GM10847 (cell line): ENCODE data around the gene PLPPR1.

Source experiments
- POLR2A ChIP-seq: IDR thresholded peaks from 2 replicates; pipeline ENCODE4 v1.6.1; 2011; ENCODE audit not compliant: insufficient read length; ENCODE audit errors: extremely low read depth

PLPPR1 gene

GRCh38 chr9:101326501-101326900 lies 298.0 kb downstream of the PLPPR1 start:
- TF ChIP-seq POLR2A = no peak

- TF ChIP-seq POLR2A = no peak
These were observed 303.8 kb downstream of the PLPPR1 start for GRCh38 chr9:101332362-101332761.

DNA sequence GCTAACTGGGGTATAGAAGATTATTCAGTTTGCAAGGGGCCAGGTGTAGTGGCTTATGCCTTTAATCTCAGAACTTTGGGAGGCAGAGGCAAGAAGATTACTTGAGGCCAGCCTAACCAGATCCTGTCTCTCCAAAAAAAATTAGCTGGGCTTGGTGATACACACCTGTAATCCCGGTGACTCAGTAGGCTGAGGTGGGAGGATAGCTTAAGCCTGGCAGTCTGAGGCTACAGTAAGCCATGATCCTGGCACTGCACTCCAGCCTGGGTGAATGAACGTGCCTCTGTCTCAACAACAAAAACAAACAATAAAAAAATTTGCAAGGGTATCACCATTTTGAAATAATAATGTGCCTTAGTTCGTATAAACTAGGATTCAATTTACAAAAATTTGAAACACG lies 305.0 kb downstream of the PLPPR1 start:
- TF ChIP-seq POLR2A = no peak

- no peak for TF ChIP-seq POLR2A
These were observed 305.6 kb downstream of the PLPPR1 start for GRCh38 chr9:101333926-101334702.

- TF ChIP-seq POLR2A = no peak
These were observed 307.6 kb downstream of the PLPPR1 start for GRCh38 chr9:101336091-101336490.

DNA sequence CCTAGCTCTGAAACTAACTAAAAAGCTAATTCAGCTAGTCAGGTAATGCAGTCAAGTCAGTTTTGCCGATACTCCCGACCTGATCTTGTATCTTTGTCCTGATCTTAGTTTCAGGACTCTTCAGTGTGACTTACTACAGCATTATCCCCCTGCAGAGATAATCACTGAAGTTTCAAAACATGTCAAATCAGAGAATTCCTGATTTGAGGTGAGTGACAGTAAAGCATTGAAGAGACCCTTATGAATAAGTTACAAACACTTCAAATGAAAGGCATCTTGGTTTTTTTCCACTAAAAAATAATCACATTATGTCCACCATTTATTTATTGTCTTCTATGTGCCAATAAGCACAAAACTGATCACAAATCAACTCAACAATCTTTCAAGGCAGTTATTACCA lies 308.7 kb downstream of the PLPPR1 start:
- no peak for TF ChIP-seq POLR2A

- TF ChIP-seq POLR2A = no peak
These were observed 313.4 kb downstream of the PLPPR1 start for GRCh38 chr9:101341958-101342357.

DNA sequence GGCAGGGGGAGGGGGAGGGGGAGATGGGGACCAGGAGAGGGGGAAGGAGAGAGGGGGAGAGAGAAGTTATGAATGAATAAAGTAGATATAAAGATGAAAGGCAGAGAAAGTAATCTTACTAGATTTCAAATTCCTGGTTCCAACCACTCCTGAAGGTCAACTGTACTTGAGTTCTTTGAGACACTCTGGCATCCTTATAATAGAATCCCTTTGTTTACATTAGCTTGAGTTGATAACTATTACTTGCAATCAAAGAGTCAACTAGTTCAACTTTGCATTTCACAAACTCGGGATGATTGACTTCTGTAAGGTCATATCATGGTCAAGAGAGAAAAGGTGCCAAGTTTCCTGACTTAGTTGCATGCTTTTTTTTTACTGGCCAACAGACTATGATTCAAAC lies 314.1 kb downstream of the PLPPR1 start:
- TF ChIP-seq POLR2A = no peak

- TF ChIP-seq POLR2A = no peak
These were observed 321.8 kb downstream of the PLPPR1 start for GRCh38 chr9:101350285-101350684.

- no peak for TF ChIP-seq POLR2A
These were observed 324.5 kb downstream of the PLPPR1 start for GRCh38 chr9:101352892-101353463.

DNA sequence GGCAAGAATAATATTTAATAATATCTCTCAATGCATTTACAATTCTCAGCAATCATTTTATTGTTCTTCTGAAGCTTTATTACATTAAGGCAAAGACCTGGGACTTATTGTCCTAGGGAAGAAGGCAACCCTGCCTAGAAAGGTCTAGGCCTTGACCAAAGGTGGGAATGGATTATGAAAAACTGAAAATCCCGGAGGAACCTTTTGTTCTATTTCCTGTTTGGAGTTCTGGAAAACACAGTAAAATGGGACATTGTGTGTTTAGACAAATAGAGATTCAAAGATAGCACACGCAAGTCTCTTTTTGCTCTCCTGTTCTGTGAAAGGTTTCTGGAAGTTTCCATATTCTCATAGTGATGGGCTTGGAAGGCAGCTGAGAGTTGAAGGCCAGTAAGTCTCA lies 325.2 kb downstream of the PLPPR1 start:
- TF ChIP-seq POLR2A = no peak

- TF ChIP-seq POLR2A = no peak
These were observed 325.7 kb downstream of the PLPPR1 start for GRCh38 chr9:101354143-101354764.

GRCh38 chr9:101354765-101355708 lies 326.5 kb downstream of the PLPPR1 start:
- TF ChIP-seq POLR2A = no peak

GRCh38 chr9:101356619-101357018 lies 328.1 kb downstream of the PLPPR1 start:
- TF ChIP-seq POLR2A = no peak

GRCh38 chr9:101359679-101360078 lies 331.2 kb downstream of the PLPPR1 start:
- no peak for TF ChIP-seq POLR2A
